ENCODE data around the gene COMMD9.

COMMD9 gene

GRCh38 chr11:36266767-36267166 lies 22.5 kb downstream of the COMMD9 start:
- no peak for DNase-seq (ENCODE audit: low spot score)
- TF ChIP-seq, protein P1, sequence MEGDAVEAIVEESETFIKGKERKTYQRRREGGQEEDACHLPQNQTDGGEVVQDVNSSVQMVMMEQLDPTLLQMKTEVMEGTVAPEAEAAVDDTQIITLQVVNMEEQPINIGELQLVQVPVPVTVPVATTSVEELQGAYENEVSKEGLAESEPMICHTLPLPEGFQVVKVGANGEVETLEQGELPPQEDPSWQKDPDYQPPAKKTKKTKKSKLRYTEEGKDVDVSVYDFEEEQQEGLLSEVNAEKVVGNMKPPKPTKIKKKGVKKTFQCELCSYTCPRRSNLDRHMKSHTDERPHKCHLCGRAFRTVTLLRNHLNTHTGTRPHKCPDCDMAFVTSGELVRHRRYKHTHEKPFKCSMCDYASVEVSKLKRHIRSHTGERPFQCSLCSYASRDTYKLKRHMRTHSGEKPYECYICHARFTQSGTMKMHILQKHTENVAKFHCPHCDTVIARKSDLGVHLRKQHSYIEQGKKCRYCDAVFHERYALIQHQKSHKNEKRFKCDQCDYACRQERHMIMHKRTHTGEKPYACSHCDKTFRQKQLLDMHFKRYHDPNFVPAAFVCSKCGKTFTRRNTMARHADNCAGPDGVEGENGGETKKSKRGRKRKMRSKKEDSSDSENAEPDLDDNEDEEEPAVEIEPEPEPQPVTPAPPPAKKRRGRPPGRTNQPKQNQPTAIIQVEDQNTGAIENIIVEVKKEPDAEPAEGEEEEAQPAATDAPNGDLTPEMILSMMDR (IDR thresholded peaks at IDR 0.05) = no peak
- no peak overlapping the region for H3K27ac ChIP-seq
- H3K4me3 ChIP-seq = no peak overlapping the region

DNA sequence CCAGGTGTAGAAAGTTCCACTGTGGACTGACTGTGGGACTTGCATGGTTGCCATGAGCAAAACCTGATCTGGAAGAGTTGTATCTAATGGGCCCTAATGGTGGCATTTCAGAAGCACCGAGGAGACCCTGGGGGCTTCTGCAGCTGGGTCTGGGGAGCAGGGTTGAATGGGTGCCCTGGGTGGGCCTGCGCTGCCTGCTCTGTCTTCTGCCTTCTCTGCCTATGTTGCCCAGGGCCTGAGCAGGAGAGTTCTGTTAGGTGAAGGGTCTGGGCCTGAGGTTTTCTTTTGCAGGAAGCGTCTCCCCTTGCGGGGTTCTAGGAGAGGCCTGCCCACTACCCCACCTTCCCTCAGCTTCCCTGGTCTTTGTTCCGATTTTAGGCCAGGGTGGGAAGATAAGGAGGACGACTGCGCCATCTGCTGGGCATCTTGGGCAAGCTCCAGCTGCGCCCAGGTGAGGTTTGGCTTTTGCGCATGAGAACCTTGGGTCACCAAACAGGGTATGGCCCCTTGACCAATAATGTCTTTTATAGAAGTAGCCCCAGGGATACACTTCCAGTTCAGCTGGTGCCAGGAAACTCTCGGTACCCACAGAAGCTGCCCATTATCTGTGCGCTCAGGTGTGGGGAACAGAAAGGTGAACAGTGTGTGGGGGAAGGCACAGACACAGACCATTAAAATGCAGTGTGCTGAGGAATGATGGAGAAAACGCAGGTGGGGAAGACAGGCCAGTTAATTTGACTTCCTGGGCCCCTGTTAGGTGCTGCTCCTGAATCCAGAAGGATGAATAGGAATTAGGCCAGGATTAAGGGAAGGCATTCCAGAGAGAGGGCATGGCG lies 23.2 kb downstream of the COMMD9 start:
- TF ChIP-seq, protein P1 (IDR thresholded peaks at IDR 0.05) = peak; percentile 58
- no peak for DNase-seq (ENCODE audit: low spot score)
- Histone ChIP-seq H3K27ac (no peak overlapping the region), H3K4me3 (no peak overlapping the region)

DNA sequence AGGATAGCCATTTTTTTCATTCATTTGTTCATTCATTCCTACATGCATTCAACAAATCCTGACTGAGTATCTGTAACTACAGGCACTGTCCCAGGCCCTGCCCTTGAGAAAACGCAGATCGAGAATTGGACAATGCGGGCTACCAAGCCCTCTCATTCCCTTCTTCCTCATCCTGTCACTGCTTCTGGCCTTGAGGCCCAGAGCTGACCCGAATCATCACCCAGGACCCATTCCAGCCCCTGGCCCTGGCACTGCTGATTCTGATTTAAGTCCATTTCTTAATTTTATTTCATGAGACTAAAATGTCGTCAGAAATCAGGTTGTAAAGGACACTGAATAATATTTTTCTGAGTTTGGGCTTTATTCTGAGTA lies 24.3 kb downstream of the COMMD9 start:
- Histone ChIP-seq H3K27ac (no peak overlapping the region), H3K4me3 (no peak overlapping the region)
- no peak for DNase-seq (ENCODE audit: low spot score)
- TF ChIP-seq, protein P1 (IDR thresholded peaks at IDR 0.05) = no peak

DNA sequence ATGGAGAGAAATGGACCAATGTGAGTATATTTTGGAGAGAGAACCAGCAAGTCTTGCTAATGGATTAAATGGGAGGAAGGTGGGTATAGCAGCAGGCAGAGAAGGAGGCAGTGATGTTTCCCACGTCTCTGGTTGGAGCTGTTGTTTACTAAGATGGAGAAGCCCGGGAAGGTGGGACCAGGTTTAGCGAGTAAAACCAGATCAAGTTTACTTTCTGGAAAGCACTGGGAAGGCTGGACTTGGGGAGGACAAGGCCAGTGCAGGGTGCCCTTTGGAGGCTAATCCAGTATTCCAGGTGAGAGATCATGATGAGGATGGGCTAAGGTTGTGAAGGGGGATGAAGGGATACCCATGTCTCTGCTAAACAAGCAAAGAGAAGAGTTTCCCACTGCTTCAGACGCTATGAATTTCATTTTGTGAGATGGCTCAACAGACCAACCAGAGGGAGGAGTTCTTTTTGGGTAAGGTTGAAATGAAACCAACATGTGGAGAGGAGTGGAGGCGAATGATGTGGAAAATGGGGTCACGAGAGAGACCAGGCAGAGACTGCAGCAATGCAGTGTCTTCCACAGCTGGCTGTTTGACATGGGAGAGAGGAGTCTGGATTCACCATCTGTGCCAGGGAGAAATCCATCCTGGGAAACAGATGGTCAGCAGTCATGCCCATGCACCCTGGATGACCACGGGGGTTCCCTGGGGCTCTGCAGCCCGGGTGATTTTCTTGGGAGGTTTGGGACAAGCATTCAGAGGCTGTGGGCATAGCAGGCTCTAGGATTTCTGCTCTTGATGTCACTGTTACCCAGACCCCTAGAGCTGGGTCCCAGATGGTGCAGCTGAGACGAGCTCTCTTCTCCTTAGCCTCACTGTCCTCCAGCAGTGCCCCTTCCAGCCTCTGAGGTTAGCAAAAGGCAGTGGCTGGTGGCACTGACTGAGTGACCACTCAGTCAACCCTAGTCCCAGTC lies 24.9 kb downstream of the COMMD9 start:
- DNase-seq (ENCODE audit: low spot score) = no peak
- TF ChIP-seq, protein P1 (IDR thresholded peaks at IDR 0.05) = no peak
- Histone ChIP-seq H3K27ac (no peak overlapping the region), H3K4me3 (no peak overlapping the region)

- no peak for DNase-seq (ENCODE audit: low spot score)
- H3K4me3 ChIP-seq = no peak overlapping the region
- H3K27ac ChIP-seq = no peak overlapping the region
- TF ChIP-seq, protein P1 (IDR thresholded peaks at IDR 0.05) = no peak
Observed at GRCh38 chr11:36261094-36261493, 28.1 kb downstream of the COMMD9 start.

DNA sequence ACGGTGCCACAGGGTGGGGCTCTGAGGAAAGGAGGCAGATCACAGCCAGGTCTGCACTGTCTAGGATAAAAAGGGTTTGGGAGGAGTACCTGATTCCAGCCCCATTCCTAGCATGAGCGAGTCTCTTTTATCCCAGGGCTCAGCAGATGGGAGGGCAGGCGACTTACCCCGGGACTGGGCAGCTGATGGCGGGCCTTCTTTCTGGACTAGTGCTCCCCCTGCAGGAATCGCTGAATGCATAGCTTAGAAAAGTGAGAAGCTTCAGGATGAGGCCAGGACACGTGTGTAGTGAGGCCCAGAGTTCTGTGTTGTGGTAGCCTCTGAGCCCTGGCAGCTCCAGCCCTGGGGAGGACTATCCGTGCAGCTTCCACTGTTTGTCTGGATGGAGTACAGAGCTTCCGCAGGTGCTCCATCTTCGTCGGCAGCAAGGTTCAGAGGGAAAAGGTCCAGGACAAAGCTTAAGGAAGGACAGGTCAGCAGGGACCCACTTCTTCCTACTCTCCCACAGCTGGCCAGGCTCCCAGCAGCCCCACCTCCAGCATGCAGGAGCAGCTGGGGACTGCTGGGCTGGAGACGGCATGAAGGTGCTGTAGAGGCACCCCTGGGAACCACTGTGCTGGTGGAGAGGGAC lies 30.4 kb downstream of the COMMD9 start:
- Histone ChIP-seq H3K4me3 (no peak overlapping the region), H3K27ac (no peak overlapping the region)
- TF ChIP-seq, protein P1 (IDR thresholded peaks at IDR 0.05) = peak; percentile 44
- DNase-seq (ENCODE audit: low spot score) = no peak
